A549 (cell line): ENCODE data around the gene TNRC18. TPM values are rescaled to one million over a fixed set of nuclear protein-coding genes. Genes with fewer than 3 reads are reported as not detected.
"Not testable (repeated sequence)": the region's sequence is repeated elsewhere in the genome, so short reads cannot be mapped to it uniquely, and the experiment has no call there.

Source experiments
- ATAC-seq, 2 experiments: fragments of 200-7000 bp in 1 of 2; fragments of >200 bp in 1 of 2; cut with Nextera tagmentation in 1 of 2; cut with Tn5 transposase in 1 of 2; 3 replicates each; pipeline versions ENCODE4 v1.8.0 to v1.9.1; 2018 to 2020; ENCODE audit warnings: mild to moderate bottlenecking in 1 of 2, moderate library complexity in 1 of 2
- CTCF ChIA-PET: fragments of 300-600 bp; sonication (Branson Sonifier 250); formaldehyde crosslinking; extraction: SDS; loops from one replicate; lab custom pipeline; 2021; ENCODE audit warnings: antibody characterized with exemption, inconsistent platforms; lab: Yijun Ruan, JAX
- POLR2A ChIA-PET: fragments of 350-600 bp; formaldehyde crosslinking; extraction: SDS; loops from one replicate; lab custom pipeline; 2021; ENCODE audit warnings: antibody characterized with exemption, inconsistent platforms; lab: Yijun Ruan, JAX
- DNase-seq, 2 experiments: peaks; one replicate each; pipeline versions ENCODE4 v3.0.0 to v3.0.0-alpha.2; 2011 to 2016; ENCODE audit warnings: low read depth in 1 of 2, low spot score in 1 of 2
- FAIRE-seq: peaks from 2 replicates; lab custom pipeline; 2011; peaks lifted over from hg19 to GRCh38; lab: Jason Lieb, UNC
- H3K27ac ChIP-seq, 2 experiments: fragments of >200 bp; sonication (Bioruptor Twin); formaldehyde crosslinking; 3 replicates each; pipeline ENCODE4 v1.5.1; 2016 to 2017
- H3K4me1 ChIP-seq: fragments of >200 bp; sonication (Bioruptor Twin); formaldehyde crosslinking; 3 replicates; pipeline ENCODE4 v1.6.1; 2016
- H3K4me2 ChIP-seq: fragments of >200 bp; sonication (Bioruptor Twin); formaldehyde crosslinking; 3 replicates; pipeline ENCODE4 v1.6.1; 2016
- H3K4me3 ChIP-seq: fragments of >200 bp; sonication (Bioruptor Twin); formaldehyde crosslinking; 3 replicates; pipeline ENCODE4 v1.5.1; 2016
- H3K9me3 ChIP-seq: fragments of >200 bp; sonication (Bioruptor Twin); formaldehyde crosslinking; 3 replicates; pipeline ENCODE4 v1.6.1; 2016
- CHD4 ChIP-seq: fragments of 200-600 bp; sonication (generic); IDR thresholded peaks from 2 replicates; pipeline ENCODE4 v1.6.1; 2016; ENCODE audit warnings: antibody characterized with exemption, mild to moderate bottlenecking, borderline replicate concordance
- EHMT2 ChIP-seq: fragments of 200-600 bp; sonication (generic); IDR thresholded peaks from 2 replicates; pipeline ENCODE4 v1.6.1; 2016; ENCODE audit warnings: antibody characterized with exemption, low read depth, mild to moderate bottlenecking, moderate library complexity
- FOXS1 ChIP-seq: fragments of 250-450 bp; sonication (Bioruptor Pico); IDR thresholded peaks from 2 replicates; pipeline ENCODE4 v1.5.0; 2020; ENCODE audit warnings: mild to moderate bottlenecking, moderate library complexity
- HDAC2 ChIP-seq: fragments of 200-600 bp; sonication (generic); IDR thresholded peaks from 2 replicates; pipeline ENCODE4 v1.6.1; 2016
- HES2 ChIP-seq: fragments of >200 bp; sonication (Bioruptor Twin); formaldehyde crosslinking; IDR thresholded peaks from 2 replicates; pipeline ENCODE4 v1.6.1; 2016
- HOXB13 ChIP-seq: fragments of 250-450 bp; sonication (Bioruptor Pico); IDR thresholded peaks from 2 replicates; pipeline ENCODE4 v1.5.0; 2020; ENCODE audit warnings: low read depth, mild to moderate bottlenecking, moderate library complexity
- MAFK ChIP-seq: fragments of 450-650 bp; IDR thresholded peaks from 2 replicates; pipeline ENCODE4 v1.6.1; 2014; ENCODE audit not compliant: partially characterized antibody
- MAX ChIP-seq: IDR thresholded peaks from 2 replicates; pipeline ENCODE4 v1.6.1; 2012
- NPAS2 ChIP-seq: fragments of 250-450 bp; sonication (Bioruptor Pico); IDR thresholded peaks from 2 replicates; pipeline ENCODE4 v1.8.0; 2022; ENCODE audit warnings: mild to moderate bottlenecking, moderate library complexity, borderline replicate concordance
- NR3C1 ChIP-seq: fragments of >200 bp; sonication (Bioruptor Twin); formaldehyde crosslinking; IDR thresholded peaks from 3 replicates; pipeline ENCODE4 v1.6.1; 2017
- PBX3 ChIP-seq: IDR thresholded peaks from 2 replicates; pipeline ENCODE4 v1.6.1; 2012
- POLR2AphosphoS2 ChIP-seq: conservative IDR thresholded peaks from 2 replicates; pipeline ENCODE4 v1.6.1; 2012; ENCODE audit warnings: low read length, improper control_type of control experiment, inconsistent platforms
- RAD21 ChIP-seq, 2 experiments: fragments of >200 bp in 1 of 2; sonication (Bioruptor Twin) in 1 of 2; formaldehyde crosslinking in 1 of 2; IDR thresholded peaks in 1 of 2; conservative IDR thresholded peaks in 1 of 2; 2 replicates in 1 of 2; 3 replicates in 1 of 2; pipeline ENCODE4 v1.6.1; 2012 to 2018; ENCODE audit warnings: inconsistent platforms in 1 of 2
- REST ChIP-seq: fragments of 200-600 bp; sonication (generic); IDR thresholded peaks from 2 replicates; pipeline ENCODE4 v1.6.1; 2016; ENCODE audit warnings: antibody characterized with exemption, mild to moderate bottlenecking, moderate library complexity
- RFX5 ChIP-seq: fragments of 450-650 bp; IDR thresholded peaks from 2 replicates; pipeline ENCODE4 v1.7.1; 2014; ENCODE audit warnings: antibody characterized with exemption, mild to moderate bottlenecking, moderate library complexity
- ZNF302 ChIP-seq: fragments of 250-450 bp; sonication (Bioruptor Pico); IDR thresholded peaks from 2 replicates; pipeline ENCODE4 v1.9.0; 2021; ENCODE audit warnings: inconsistent platforms, mild to moderate bottlenecking, moderate library complexity
- WGBS: methylation state at CpG from one replicate; pipeline ENCODE4 v1.1.6; 2017; ENCODE audit errors: missing lambda C conversion rate; 5-methylcytosine and 5-hydroxymethylcytosine counted together
- polyA plus RNA-seq, 4 experiments: library from polyadenylated mRNA; depleted of rRNA in 3 of 4; stranded (reverse); fragments of >200 nt; fragmentation: RNase III in 1 of 4; extraction: RNeasy Plus Mini Kit Qiagen cat#74134 plus additional on column Dnase treatment in 1 of 4; gene quantifications; 2 replicates in 3 of 4; 3 replicates in 1 of 4; pipeline ENCODE4 v1.2.3, GENCODE V29; 2011 to 2017
- TF ChIP-seq, protein P1 (sequence below): IDR thresholded peaks from 2 replicates; pipeline ENCODE4 v1.6.1; 2012; ENCODE audit warnings: low read depth, borderline replicate concordance
- TF ChIP-seq, protein P2 (sequence below): fragments of >200 bp; sonication (Bioruptor Twin); formaldehyde crosslinking; IDR thresholded peaks from 3 replicates; pipeline ENCODE4 v1.5.1; 2016
- TF ChIP-seq, protein P3 (sequence below): fragments of 450-650 bp; IDR thresholded peaks from 2 replicates; pipeline ENCODE4 v1.6.1; 2014; ENCODE audit warnings: antibody characterized with exemption

The TNRC18 gene
- polyA plus RNA-seq, 2 of the 4 experiments (the other 2 are of a cell fraction), result 15.5 to 39.9 TPM

GRCh38 chr7:5320802-5321396 is 102.7 kb downstream of the TNRC18 start (continued):
- TF ChIP-seq MAFK (no peak), ZNF302 (CRISPR knock-in tag) (no peak)

DNA sequence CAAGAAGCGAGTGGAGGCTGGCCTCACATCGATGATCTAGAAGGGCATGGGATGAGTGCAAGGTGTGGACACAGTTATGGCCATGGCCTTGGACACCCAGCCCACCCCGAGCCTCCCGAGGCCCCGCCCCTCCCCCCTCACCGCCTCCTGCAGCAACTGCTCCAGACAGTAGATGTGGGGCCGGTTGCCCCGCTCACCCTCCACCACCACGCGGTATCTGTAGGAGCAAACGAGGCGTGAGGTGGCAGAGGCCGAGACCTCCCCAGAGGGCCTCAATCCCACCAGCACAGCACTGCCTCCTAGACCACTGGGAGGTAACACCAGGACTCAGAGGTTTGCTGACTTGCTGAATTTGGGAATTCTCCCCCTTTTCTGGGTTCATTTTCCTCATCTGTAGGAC is 103.2 kb downstream of the TNRC18 start:
- H3K4me3 ChIP-seq, result no peak overlapping the region
- ChIA-PET CTCF (interaction anchor here (2.4 kb wide), 1 partner anchor 46 kb away, joined by 7 read pairs; no protein-coding TSS in a partner anchor), POLR2A (no interaction called here)
- H3K4me2 ChIP-seq, result no peak overlapping the region
- no peak overlapping the region for H3K27ac ChIP-seq
- no peaks in the 10 kb centered on the region for H3K4me1 ChIP-seq
- WGBS, result 91% methylated on average over 5 of the region's 13 CpGs
- TF ChIP-seq RFX5 (no peak), MAFK (peak; percentile 34)
- no peak for ATAC-seq
- no peak for DNase-seq
- FAIRE-seq, result no peak
- H3K9me3 ChIP-seq, result peaks cover 13% of the 10 kb centered on the region

DNA sequence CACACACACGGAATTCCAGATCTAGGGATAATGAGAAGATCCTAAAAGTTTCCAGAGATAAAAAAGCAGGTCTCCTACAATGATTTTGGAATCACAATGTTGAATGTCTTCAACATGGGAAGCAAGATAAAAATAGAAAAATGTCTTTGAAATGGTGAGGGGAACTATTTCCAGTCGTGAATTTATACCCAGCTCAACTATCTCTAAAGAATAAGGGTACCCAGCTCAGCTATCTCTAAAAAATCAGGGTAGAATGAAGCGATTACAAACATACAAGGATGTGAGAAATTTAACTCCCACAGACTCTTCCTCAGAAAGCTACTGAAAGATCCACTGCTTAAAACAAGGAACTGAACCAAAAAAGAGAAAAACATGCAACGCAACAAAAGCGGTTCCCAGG is 105.0 kb downstream of the TNRC18 start:
- POLR2A ChIA-PET, DNase-seq, ATAC-seq, H3K27ac ChIP-seq, H3K4me2 ChIP-seq, FAIRE-seq, H3K4me1 ChIP-seq, H3K4me3 ChIP-seq: not testable (repeated sequence)
- CTCF ChIA-PET, result interaction anchor here (0.9 kb wide), 1 partner anchor 132 kb away, joined by 3 read pairs; no protein-coding TSS in a partner anchor
- H3K9me3 ChIP-seq, result peaks cover 13% of the 10 kb centered on the region
- WGBS, result 89% methylated on average over 5 of the region's 5 CpGs

- CTCF ChIA-PET, result interaction anchor here (0.9 to 2.4 kb wide), 4 partner anchors 19 to 75 kb away, joined by 3 to 10 read pairs (median 4); no protein-coding TSS in a partner anchor
These were observed 107.9 kb downstream of the TNRC18 start for GRCh38 chr7:5315761-5316160.

More at GRCh38 chr7:5315761-5316160, 107.9 kb downstream of the TNRC18 start:
- WGBS, result 95% methylated on average over 12 of the region's 14 CpGs
- no peak for DNase-seq
- ATAC-seq, result no peak
- H3K4me1 ChIP-seq, result no peaks in the 10 kb centered on the region
- no peak overlapping the region for H3K4me2 ChIP-seq
- POLR2A ChIA-PET, result interaction anchor here (0.6 kb wide), 1 partner anchor 235 kb away, joined by 11 read pairs; no protein-coding TSS in a partner anchor
- no peak for FAIRE-seq
- TF ChIP-seq NR3C1 (no peak), HDAC2 (no peak), HES2 (no peak), MAX (no peak), POLR2AphosphoS2 (no peak), NPAS2 (CRISPR knock-in tag) (no peak), PBX3 (no peak), CHD4 (no peak), REST (no peak), MAFK (no peak), HOXB13 (no peak), FOXS1 (no peak), EHMT2 (no peak), RAD21 (conservative IDR thresholded peaks at IDR 0.05 in 1 of 2, IDR thresholded peaks at IDR 0.05 in 1 of 2) (no peak)
- TF ChIP-seq, protein P1, sequence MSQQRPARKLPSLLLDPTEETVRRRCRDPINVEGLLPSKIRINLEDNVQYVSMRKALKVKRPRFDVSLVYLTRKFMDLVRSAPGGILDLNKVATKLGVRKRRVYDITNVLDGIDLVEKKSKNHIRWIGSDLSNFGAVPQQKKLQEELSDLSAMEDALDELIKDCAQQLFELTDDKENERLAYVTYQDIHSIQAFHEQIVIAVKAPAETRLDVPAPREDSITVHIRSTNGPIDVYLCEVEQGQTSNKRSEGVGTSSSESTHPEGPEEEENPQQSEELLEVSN, result no peak
- TF ChIP-seq, protein P2, sequence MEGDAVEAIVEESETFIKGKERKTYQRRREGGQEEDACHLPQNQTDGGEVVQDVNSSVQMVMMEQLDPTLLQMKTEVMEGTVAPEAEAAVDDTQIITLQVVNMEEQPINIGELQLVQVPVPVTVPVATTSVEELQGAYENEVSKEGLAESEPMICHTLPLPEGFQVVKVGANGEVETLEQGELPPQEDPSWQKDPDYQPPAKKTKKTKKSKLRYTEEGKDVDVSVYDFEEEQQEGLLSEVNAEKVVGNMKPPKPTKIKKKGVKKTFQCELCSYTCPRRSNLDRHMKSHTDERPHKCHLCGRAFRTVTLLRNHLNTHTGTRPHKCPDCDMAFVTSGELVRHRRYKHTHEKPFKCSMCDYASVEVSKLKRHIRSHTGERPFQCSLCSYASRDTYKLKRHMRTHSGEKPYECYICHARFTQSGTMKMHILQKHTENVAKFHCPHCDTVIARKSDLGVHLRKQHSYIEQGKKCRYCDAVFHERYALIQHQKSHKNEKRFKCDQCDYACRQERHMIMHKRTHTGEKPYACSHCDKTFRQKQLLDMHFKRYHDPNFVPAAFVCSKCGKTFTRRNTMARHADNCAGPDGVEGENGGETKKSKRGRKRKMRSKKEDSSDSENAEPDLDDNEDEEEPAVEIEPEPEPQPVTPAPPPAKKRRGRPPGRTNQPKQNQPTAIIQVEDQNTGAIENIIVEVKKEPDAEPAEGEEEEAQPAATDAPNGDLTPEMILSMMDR, result no peak
- TF ChIP-seq, protein P3, sequence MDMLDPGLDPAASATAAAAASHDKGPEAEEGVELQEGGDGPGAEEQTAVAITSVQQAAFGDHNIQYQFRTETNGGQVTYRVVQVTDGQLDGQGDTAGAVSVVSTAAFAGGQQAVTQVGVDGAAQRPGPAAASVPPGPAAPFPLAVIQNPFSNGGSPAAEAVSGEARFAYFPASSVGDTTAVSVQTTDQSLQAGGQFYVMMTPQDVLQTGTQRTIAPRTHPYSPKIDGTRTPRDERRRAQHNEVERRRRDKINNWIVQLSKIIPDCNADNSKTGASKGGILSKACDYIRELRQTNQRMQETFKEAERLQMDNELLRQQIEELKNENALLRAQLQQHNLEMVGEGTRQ, result no peak
- peaks cover 13% of the 10 kb centered on the region for H3K9me3 ChIP-seq
- H3K4me3 ChIP-seq, result no peak overlapping the region
- H3K27ac ChIP-seq, result no peak overlapping the region
